Panc1 (cell line): ENCODE data around the gene ELK4. TPM values are rescaled to one million over a fixed set of nuclear protein-coding genes. Genes with fewer than 3 reads are reported as not detected.

Source experiments
- ATAC-seq: fragments of 200-7000 bp; cut with Tn5 transposase; 2 replicates; pipeline ENCODE4 v1.9.1; 2020; ENCODE audit warnings: mild to moderate bottlenecking, moderate library complexity
- BruUV-seq: library from RNA; stranded (reverse); fragments of 400-500 nt; replicated peaks from 2 replicates; lab custom pipeline; 2021; lab: Mats Ljungman, UMichigan
- CTCF ChIA-PET: fragments of 300-600 bp; sonication (Branson Sonifier 250); formaldehyde crosslinking; loops from one replicate; lab custom pipeline; 2022; ENCODE audit warnings: antibody characterized with exemption; lab: Charles Lee
- POLR2A ChIA-PET: fragments of 300-600 bp; sonication (Branson Sonifier 250); formaldehyde crosslinking; loops from one replicate; lab custom pipeline; 2022; ENCODE audit warnings: antibody characterized with exemption; lab: Charles Lee
- DNase-seq: peaks from one replicate; pipeline ENCODE4 v3.0.0-alpha.2; 2010; ENCODE audit warnings: low read depth, low spot score
- H3K27ac ChIP-seq: 2 replicates; pipeline ENCODE4 v1.5.1; 2011; ENCODE audit warnings: mild to moderate bottlenecking, low read length, inconsistent platforms
- H3K27me3 ChIP-seq: fragments of 200-500 bp; sonication (Bioruptor generic); 2 replicates; pipeline ENCODE4 v1.6.0; 2014; ENCODE audit warnings: low read length, inconsistent platforms; ENCODE audit not compliant: control insufficient read depth, insufficient read depth
- H3K36me3 ChIP-seq: fragments of 200-500 bp; sonication (Bioruptor generic); 2 replicates; pipeline ENCODE4 v1.5.1; 2014; ENCODE audit warnings: inconsistent platforms, mild to moderate bottlenecking, low read length, moderate library complexity; ENCODE audit not compliant: control insufficient read depth, insufficient read depth
- H3K4me1 ChIP-seq: 2 replicates; pipeline ENCODE4 v1.5.1; 2011; ENCODE audit warnings: inconsistent platforms, mild to moderate bottlenecking, low read length, moderate library complexity; ENCODE audit not compliant: control insufficient read depth, insufficient read depth
- H3K4me3 ChIP-seq, 2 experiments: 2 replicates each; pipeline ENCODE4 v1.5.1; 2011 to 2012; ENCODE audit warnings: low read depth in 2 of 2, low read length in 2 of 2, mild to moderate bottlenecking in 2 of 2, inconsistent platforms in 1 of 2, moderate library complexity in 1 of 2
- H3K9me3 ChIP-seq: fragments of 200-500 bp; sonication (Bioruptor generic); 2 replicates; pipeline ENCODE4 v1.5.1; 2014; ENCODE audit warnings: low read depth, mild to moderate bottlenecking, inconsistent platforms, low read length, moderate library complexity; ENCODE audit not compliant: control insufficient read depth, insufficient read depth
- POLR2AphosphoS5 ChIP-seq: IDR thresholded peaks from 2 replicates; pipeline ENCODE4 v1.6.1; 2012; ENCODE audit warnings: mild to moderate bottlenecking, low read depth, low read length, moderate library complexity
- SIN3A ChIP-seq: IDR thresholded peaks from 2 replicates; pipeline ENCODE4 v1.6.1; 2012; ENCODE audit warnings: low read depth, mild to moderate bottlenecking, low read length, moderate library complexity, borderline replicate concordance; ENCODE audit not compliant: insufficient read depth
- TCF7L2 ChIP-seq: IDR thresholded peaks from 2 replicates; pipeline ENCODE4 v1.6.1; 2011; ENCODE audit warnings: mild to moderate bottlenecking, low read depth, low read length, inconsistent platforms
- in situ Hi-C: cut with HindIII; loops from 2 replicates; pipeline ENCODE4 v1.10.0; 2016; ENCODE audit warnings: low sequenced_read_pairs, low pct_unique_long_range_greater_than_20kb
- intact Hi-C: fragments of 100-400 bp; cut with micrococcal nuclease; formaldehyde crosslinking; loops from one replicate; pipeline ENCODE4 v1.10.0; 2022; ENCODE audit not compliant: unreplicated experiment
- total RNA-seq: library from RNA; stranded (reverse); gene quantifications from one replicate; pipeline ENCODE4 v1.2.1, GENCODE V29; 2021; ENCODE audit not compliant: unreplicated experiment
- TF ChIP-seq, protein P1 (sequence below): fragments of 450-650 bp; IDR thresholded peaks from 2 replicates; pipeline ENCODE4 v1.5.1; 2017; ENCODE audit warnings: mild to moderate bottlenecking
- TF ChIP-seq, protein P2 (sequence below), 2 experiments: IDR thresholded peaks; 2 replicates each; pipeline ENCODE4 v1.6.1; 2011 to 2012; ENCODE audit warnings: low read depth in 2 of 2, control low read depth in 1 of 2, low read length in 1 of 2, mild to moderate bottlenecking in 1 of 2, moderate library complexity in 1 of 2; ENCODE audit not compliant: insufficient read depth in 1 of 2

Gene ELK4
- total RNA-seq, 1 experiment from 2014 or later: 54.6 TPM

DNA sequence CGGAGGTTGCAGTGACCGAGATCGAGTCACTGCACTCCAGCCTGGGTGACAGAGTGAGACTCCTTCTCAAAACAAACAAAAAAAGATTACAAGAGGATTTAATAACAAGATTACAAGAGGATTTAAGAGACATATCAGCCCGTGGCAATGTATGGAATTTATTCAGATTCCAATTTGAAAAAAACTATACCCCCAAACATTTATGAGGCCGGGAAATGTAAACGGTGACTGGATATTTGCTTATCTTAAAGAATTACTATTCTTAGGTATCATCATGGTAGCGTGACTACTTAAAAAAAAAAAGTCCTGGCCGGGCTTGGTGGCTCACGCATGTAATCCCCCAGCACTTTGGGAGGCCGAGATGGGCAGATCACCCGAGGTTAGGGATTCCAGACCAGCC, 21.2 kb upstream of the ELK4 start:
- CTCF ChIA-PET: no interaction called here
- ATAC-seq: no peak
- H3K27ac ChIP-seq: no peak overlapping the region
- no peak overlapping the region for H3K4me3 ChIP-seq
- no peaks in the 10 kb centered on the region for H3K4me1 ChIP-seq
- intact Hi-C loops: no loop called here
- no peak for DNase-seq
- no peaks in the 10 kb centered on the region for H3K9me3 ChIP-seq
- H3K27me3 ChIP-seq: no peaks in the 10 kb centered on the region
- no peaks in the 10 kb centered on the region for H3K36me3 ChIP-seq
- POLR2A ChIA-PET: interaction anchor here (0.6 kb wide), 2 partner anchors 20 to 61 kb away, joined by 3 to 4 read pairs; no protein-coding TSS in a partner anchor
- TF ChIP-seq, protein P1, sequence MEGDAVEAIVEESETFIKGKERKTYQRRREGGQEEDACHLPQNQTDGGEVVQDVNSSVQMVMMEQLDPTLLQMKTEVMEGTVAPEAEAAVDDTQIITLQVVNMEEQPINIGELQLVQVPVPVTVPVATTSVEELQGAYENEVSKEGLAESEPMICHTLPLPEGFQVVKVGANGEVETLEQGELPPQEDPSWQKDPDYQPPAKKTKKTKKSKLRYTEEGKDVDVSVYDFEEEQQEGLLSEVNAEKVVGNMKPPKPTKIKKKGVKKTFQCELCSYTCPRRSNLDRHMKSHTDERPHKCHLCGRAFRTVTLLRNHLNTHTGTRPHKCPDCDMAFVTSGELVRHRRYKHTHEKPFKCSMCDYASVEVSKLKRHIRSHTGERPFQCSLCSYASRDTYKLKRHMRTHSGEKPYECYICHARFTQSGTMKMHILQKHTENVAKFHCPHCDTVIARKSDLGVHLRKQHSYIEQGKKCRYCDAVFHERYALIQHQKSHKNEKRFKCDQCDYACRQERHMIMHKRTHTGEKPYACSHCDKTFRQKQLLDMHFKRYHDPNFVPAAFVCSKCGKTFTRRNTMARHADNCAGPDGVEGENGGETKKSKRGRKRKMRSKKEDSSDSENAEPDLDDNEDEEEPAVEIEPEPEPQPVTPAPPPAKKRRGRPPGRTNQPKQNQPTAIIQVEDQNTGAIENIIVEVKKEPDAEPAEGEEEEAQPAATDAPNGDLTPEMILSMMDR: no peak
- TF ChIP-seq TCF7L2 (no peak), SIN3A (no peak), POLR2AphosphoS5 (no peak)
- TF ChIP-seq, protein P2, sequence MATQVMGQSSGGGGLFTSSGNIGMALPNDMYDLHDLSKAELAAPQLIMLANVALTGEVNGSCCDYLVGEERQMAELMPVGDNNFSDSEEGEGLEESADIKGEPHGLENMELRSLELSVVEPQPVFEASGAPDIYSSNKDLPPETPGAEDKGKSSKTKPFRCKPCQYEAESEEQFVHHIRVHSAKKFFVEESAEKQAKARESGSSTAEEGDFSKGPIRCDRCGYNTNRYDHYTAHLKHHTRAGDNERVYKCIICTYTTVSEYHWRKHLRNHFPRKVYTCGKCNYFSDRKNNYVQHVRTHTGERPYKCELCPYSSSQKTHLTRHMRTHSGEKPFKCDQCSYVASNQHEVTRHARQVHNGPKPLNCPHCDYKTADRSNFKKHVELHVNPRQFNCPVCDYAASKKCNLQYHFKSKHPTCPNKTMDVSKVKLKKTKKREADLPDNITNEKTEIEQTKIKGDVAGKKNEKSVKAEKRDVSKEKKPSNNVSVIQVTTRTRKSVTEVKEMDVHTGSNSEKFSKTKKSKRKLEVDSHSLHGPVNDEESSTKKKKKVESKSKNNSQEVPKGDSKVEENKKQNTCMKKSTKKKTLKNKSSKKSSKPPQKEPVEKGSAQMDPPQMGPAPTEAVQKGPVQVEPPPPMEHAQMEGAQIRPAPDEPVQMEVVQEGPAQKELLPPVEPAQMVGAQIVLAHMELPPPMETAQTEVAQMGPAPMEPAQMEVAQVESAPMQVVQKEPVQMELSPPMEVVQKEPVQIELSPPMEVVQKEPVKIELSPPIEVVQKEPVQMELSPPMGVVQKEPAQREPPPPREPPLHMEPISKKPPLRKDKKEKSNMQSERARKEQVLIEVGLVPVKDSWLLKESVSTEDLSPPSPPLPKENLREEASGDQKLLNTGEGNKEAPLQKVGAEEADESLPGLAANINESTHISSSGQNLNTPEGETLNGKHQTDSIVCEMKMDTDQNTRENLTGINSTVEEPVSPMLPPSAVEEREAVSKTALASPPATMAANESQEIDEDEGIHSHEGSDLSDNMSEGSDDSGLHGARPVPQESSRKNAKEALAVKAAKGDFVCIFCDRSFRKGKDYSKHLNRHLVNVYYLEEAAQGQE (IDR thresholded peaks at IDR 0.05; ENCODE audit: insufficient read depth in 1 of 2, low read depth in 2 of 2, low read length in 1 of 2): no peak
- BruUV-seq: no TSS peak
- in situ Hi-C loops: no loop called here

DNA sequence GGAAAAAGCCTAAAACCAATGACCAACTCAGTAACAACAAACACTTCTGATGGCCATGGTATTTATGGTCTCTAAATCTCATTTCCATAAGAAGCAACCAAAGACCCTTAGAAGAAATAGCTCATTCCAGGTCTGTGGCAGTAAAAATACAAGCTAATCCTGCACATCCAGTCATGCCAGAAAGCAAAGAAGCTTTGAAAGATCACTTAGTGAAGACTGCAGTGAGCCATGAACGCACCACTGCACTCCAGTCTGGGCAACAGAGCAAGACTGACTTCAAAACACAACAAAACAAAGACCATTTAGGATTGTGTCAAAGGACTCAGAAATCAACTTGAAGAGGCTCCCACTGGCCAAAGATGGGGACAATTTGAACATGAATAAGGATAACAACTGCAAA, 18.4 kb upstream of the ELK4 start:
- Histone ChIP-seq H3K27me3 (no peaks in the 10 kb centered on the region), H3K36me3 (no peaks in the 10 kb centered on the region), H3K4me3 (no peak overlapping the region), H3K9me3 (no peaks in the 10 kb centered on the region), H3K27ac (no peak overlapping the region), H3K4me1 (no peaks in the 10 kb centered on the region)
- in situ Hi-C loops (no loop called here), intact Hi-C loops (no loop called here)
- DNase-seq: no peak
- no TSS peak for BruUV-seq
- ChIA-PET POLR2A (interaction anchor here (0.6 kb wide), 1 partner anchor 319 kb away, joined by 8 read pairs; no protein-coding TSS in a partner anchor), CTCF (no interaction called here)
- no peak for ATAC-seq
- TF ChIP-seq TCF7L2: no peak
- TF ChIP-seq, protein P2 (IDR thresholded peaks at IDR 0.05; ENCODE audit: insufficient read depth in 1 of 2, low read depth in 2 of 2, low read length in 1 of 2): no peak
- TF ChIP-seq POLR2AphosphoS5: no peak
- TF ChIP-seq SIN3A: no peak
- TF ChIP-seq, protein P1: no peak
